Measurements from ENCODE around the gene LOXL4. TPM values are rescaled to one million over a fixed set of nuclear protein-coding genes. Genes with fewer than 3 reads are reported as not detected.

LOXL4 gene
- total RNA-seq, 1 donor from 2014 or later: 1.7 TPM

GRCh38 chr10:98251399-98251798, 16.6 kb downstream of the LOXL4 start:
- no peaks in the 10 kb centered on the region for H3K9me3 Mint-ChIP-seq
- peaks cover 47% of the 10 kb centered on the region for H3K4me1 Mint-ChIP-seq
- no peak overlapping the region for H3K4me3 Mint-ChIP-seq
- H3K27ac Mint-ChIP-seq (ENCODE audit: unreplicated experiment): no peak overlapping the region
- H3K27me3 Mint-ChIP-seq (ENCODE audit: low read depth): no peaks in the 10 kb centered on the region
- peaks cover 2% of the 10 kb centered on the region for H3K36me3 Mint-ChIP-seq (ENCODE audit: low read depth)
- no peak for DNase-seq (ENCODE audit: low read depth, low spot score)
- no peak for TF ChIP-seq CTCF (conservative IDR thresholded peaks at IDR 0.05)

GRCh38 chr10:98249134-98249533, 18.9 kb downstream of the LOXL4 start:
- Mint-ChIP-seq H3K4me3 (peak overlapping the region; percentile 40), H3K9me3 (no peaks in the 10 kb centered on the region), H3K36me3 (ENCODE audit: low read depth) (peaks cover 5% of the 10 kb centered on the region), H3K27me3 (ENCODE audit: low read depth) (no peaks in the 10 kb centered on the region), H3K27ac (ENCODE audit: unreplicated experiment) (peak overlapping the region; percentile 46), H3K4me1 (peaks cover 54% of the 10 kb centered on the region)
- TF ChIP-seq CTCF (conservative IDR thresholded peaks at IDR 0.05): no peak
- DNase-seq (ENCODE audit: low read depth, low spot score): no peak

GRCh38 chr10:98248018-98248417, 20.0 kb downstream of the LOXL4 start:
- Mint-ChIP-seq H3K9me3 (no peaks in the 10 kb centered on the region), H3K27me3 (ENCODE audit: low read depth) (no peaks in the 10 kb centered on the region), H3K36me3 (ENCODE audit: low read depth) (peaks cover 5% of the 10 kb centered on the region), H3K4me3 (no peak overlapping the region), H3K4me1 (peaks cover 54% of the 10 kb centered on the region), H3K27ac (ENCODE audit: unreplicated experiment) (peak overlapping the region; percentile 28)
- TF ChIP-seq CTCF (conservative IDR thresholded peaks at IDR 0.05): no peak
- DNase-seq (ENCODE audit: low read depth, low spot score): no peak

GRCh38 chr10:98246911-98247805, 20.8 kb downstream of the LOXL4 start:
- Mint-ChIP-seq H3K9me3 (no peaks in the 10 kb centered on the region), H3K27me3 (ENCODE audit: low read depth) (no peaks in the 10 kb centered on the region), H3K36me3 (ENCODE audit: low read depth) (peaks cover 5% of the 10 kb centered on the region), H3K27ac (ENCODE audit: unreplicated experiment) (peak overlapping the region; percentile 81), H3K4me3 (peak overlapping the region; percentile 33), H3K4me1 (peaks cover 54% of the 10 kb centered on the region)
- no peak for DNase-seq (ENCODE audit: low read depth, low spot score)
- TF ChIP-seq CTCF (conservative IDR thresholded peaks at IDR 0.05): no peak

GRCh38 chr10:98244586-98244985, 23.4 kb downstream of the LOXL4 start:
- TF ChIP-seq CTCF (conservative IDR thresholded peaks at IDR 0.05): no peak
- Mint-ChIP-seq H3K36me3 (ENCODE audit: low read depth) (peaks cover 3% of the 10 kb centered on the region), H3K4me1 (peaks cover 35% of the 10 kb centered on the region), H3K4me3 (no peak overlapping the region), H3K9me3 (no peaks in the 10 kb centered on the region), H3K27me3 (ENCODE audit: low read depth) (no peaks in the 10 kb centered on the region), H3K27ac (ENCODE audit: unreplicated experiment) (no peak overlapping the region)
- DNase-seq (ENCODE audit: low read depth, low spot score): no peak
